CD4-positive, alpha-beta T cell treated with Interleukin-17A for 1 hour (primary cell): Measurements from ENCODE around the gene PHF12.

ENCODE experiments used
- DNase-seq: peaks from one replicate; pipeline ENCODE4 v3.0.0-alpha.2; 2020

The PHF12 gene

GRCh38 chr17:28951428-28951990, at the start of gene PHF12:
PHF12 (minus strand) TSS chr17:28951518; CDS start chr17:28950960, 558 bp downstream.
- peak; percentile 100 for DNase-seq

- no peak for DNase-seq
Observed at GRCh38 chr17:29000973-29001372, 49.7 kb upstream of the PHF12 start.

- no peak for DNase-seq
Observed at GRCh38 chr17:28999206-28999605, 47.9 kb upstream of the PHF12 start.

GRCh38 chr17:28997806-28998205, 46.5 kb upstream of the PHF12 start:
- no peak for DNase-seq

GRCh38 chr17:28996554-28997096, 45.3 kb upstream of the PHF12 start:
- no peak for DNase-seq

GRCh38 chr17:28993645-28994426, 42.5 kb upstream of the PHF12 start:
- DNase-seq, result no peak

GRCh38 chr17:28992625-28993600, 41.6 kb upstream of the PHF12 start:
- no peak for DNase-seq

- DNase-seq, result no peak
Observed at GRCh38 chr17:28992185-28992584, 40.9 kb upstream of the PHF12 start.

- DNase-seq, result no peak
Observed at GRCh38 chr17:28991779-28992178, 40.5 kb upstream of the PHF12 start.

- DNase-seq, result no peak
Observed at GRCh38 chr17:28989028-28989427, 37.7 kb upstream of the PHF12 start.

GRCh38 chr17:28988475-28988874, 37.2 kb upstream of the PHF12 start:
- no peak for DNase-seq

- DNase-seq, result no peak
Observed at GRCh38 chr17:28986714-28987655, 35.7 kb upstream of the PHF12 start.

- no peak for DNase-seq
Observed at GRCh38 chr17:28985950-28986713, 34.8 kb upstream of the PHF12 start.

- DNase-seq, result no peak
Observed at GRCh38 chr17:28983286-28984230, 32.2 kb upstream of the PHF12 start.

GRCh38 chr17:28982131-28982793, 30.9 kb upstream of the PHF12 start:
- peak; percentile 90 for DNase-seq

GRCh38 chr17:28978356-28978964, 27.1 kb upstream of the PHF12 start:
- no peak for DNase-seq

- DNase-seq, result no peak
Observed at GRCh38 chr17:28977659-28978355, 26.5 kb upstream of the PHF12 start.

- DNase-seq, result no peak
Observed at GRCh38 chr17:28975646-28976045, 24.3 kb upstream of the PHF12 start.
